Fibroblast of the aortic adventitia (primary cell): Measurements from ENCODE around the gene ARMH4. TPM values are rescaled to one million over a fixed set of nuclear protein-coding genes. Genes with fewer than 3 reads are reported as not detected.

ENCODE experiments used
- DNase-seq: peaks from one replicate; pipeline ENCODE4 v3.0.0-alpha.2; 2010; ENCODE audit warnings: low read depth
- H3K4me3 ChIP-seq: 2 replicates; pipeline ENCODE4 v1.5.1; 2011; ENCODE audit warnings: low read depth, mild to moderate bottlenecking, control low read depth, low read length, moderate library complexity
- CTCF ChIP-seq: IDR thresholded peaks from 2 replicates; pipeline ENCODE4 v1.5.1; 2011; ENCODE audit warnings: mild to moderate bottlenecking, low read length, control low read depth, inconsistent platforms; ENCODE audit not compliant: insufficient read depth
- total RNA-seq: library from RNA; depleted of rRNA; stranded (reverse); fragments of >200 nt; gene quantifications from 2 replicates; pipeline ENCODE4 v1.2.3, GENCODE V29; 2012; ENCODE audit warnings: low replicate concordance

Gene ARMH4
- total RNA-seq, 1 donor = 4.2 TPM

- no peak overlapping the region for H3K4me3 ChIP-seq
- no peak for TF ChIP-seq CTCF
- DNase-seq = no peak
Observed at GRCh38 chr14:57976701-57977100, 175.3 kb downstream of the ARMH4 start.

- no peak for TF ChIP-seq CTCF
- no peak overlapping the region for H3K4me3 ChIP-seq
- no peak for DNase-seq
Observed at GRCh38 chr14:57974896-57975295, 177.1 kb downstream of the ARMH4 start.

- TF ChIP-seq CTCF = no peak
- no peak overlapping the region for H3K4me3 ChIP-seq
- no peak for DNase-seq
Observed at GRCh38 chr14:57970594-57970993, 181.4 kb downstream of the ARMH4 start.

DNA sequence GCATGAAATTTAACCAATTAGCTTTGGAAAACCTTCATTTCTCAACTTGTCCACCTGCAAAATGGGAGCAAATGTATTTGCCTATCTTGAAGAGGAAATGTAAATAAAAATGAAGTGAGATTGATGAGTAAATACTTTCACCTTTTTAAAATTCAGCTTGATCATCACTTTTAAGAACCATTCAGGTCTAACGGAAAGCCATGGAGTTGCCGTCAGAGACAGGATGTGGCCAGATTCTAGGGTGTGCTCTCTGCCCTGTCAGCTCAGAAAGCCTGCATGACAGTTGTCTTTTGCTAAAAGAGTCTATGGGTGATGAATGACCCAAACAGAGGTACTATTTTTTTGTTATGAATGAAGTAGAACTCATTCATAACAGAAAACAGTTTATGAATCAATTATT, 181.8 kb downstream of the ARMH4 start:
- no peak for TF ChIP-seq CTCF

GRCh38 chr14:57963071-57963470, 188.9 kb downstream of the ARMH4 start:
- TF ChIP-seq CTCF = no peak
- no peak overlapping the region for H3K4me3 ChIP-seq
- DNase-seq = no peak

More for the DNA sequence above, 181.8 kb downstream of the ARMH4 start:
- no peak for DNase-seq
- H3K4me3 ChIP-seq = no peak overlapping the region

DNA sequence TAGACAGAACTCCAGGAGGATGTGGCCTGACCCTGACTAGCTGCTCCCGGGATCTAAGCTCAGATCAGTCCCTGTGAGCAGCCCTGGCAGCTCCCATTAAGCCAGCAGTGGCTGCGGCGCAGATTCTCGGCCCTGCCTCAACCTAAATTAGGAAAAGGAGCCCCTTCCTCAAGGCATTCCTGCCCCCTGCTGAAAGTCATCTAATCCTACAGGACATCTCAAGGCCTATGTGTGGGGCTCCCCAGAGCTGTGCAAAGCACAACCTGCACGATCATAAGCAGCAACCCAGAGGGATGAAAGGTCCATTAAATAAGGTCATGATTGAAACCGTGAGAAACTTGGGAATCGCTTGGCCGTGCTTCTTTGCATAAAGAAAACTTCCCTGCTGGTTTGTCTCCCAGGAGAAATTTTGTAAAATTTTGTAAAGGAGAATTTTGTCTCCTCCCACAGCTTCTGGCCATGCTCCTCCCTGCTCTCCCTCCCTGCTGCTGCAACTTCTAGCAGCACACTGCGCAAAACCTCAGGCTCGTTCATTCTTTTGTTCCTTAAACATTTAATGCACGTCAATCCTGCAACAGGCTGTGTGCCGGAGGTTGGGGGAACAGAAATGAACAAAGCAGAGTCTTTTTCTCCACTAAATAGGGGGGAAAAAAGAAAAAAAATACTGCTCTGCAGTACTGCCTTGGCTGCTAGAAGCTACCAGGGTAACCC, 189.5 kb downstream of the ARMH4 start:
- no peak for DNase-seq
- H3K4me3 ChIP-seq = no peak overlapping the region
- no peak for TF ChIP-seq CTCF

GRCh38 chr14:57961786-57962060, 190.3 kb downstream of the ARMH4 start:
- H3K4me3 ChIP-seq = no peak overlapping the region
- DNase-seq = no peak
- TF ChIP-seq CTCF = no peak
